Ureter (tissue), 1 donor: ENCODE measurements around the gene MRPL34. TPM values are rescaled to one million over a fixed set of nuclear protein-coding genes. Genes with fewer than 3 reads are reported as not detected.

Experiments
- DNase-seq: peaks from one replicate; pipeline ENCODE4 v3.0.0-alpha.2; 2020; ENCODE audit warnings: low spot score
- total RNA-seq: library from RNA; stranded (reverse); gene quantifications from one replicate; pipeline ENCODE4 v1.2.4, GENCODE V29; 2023
- donor health status: DM: yes; HTN: yes; CAD: no.

Gene MRPL34
- total RNA-seq, 1 donor from 2014 or later = 48.5 TPM

- DNase-seq = no peak
Observed at GRCh38 chr19:17341386-17341785, 35.7 kb downstream of the MRPL34 start.

- no peak for DNase-seq
Observed at GRCh38 chr19:17341845-17342244, 36.2 kb downstream of the MRPL34 start.

GRCh38 chr19:17346109-17346671 lies 40.5 kb downstream of the MRPL34 start:
- peak; percentile 79 for DNase-seq

- no peak for DNase-seq
Observed at GRCh38 chr19:17347361-17347760, 41.7 kb downstream of the MRPL34 start.

GRCh38 chr19:17347877-17348276 lies 42.2 kb downstream of the MRPL34 start:
- no peak for DNase-seq

GRCh38 chr19:17348700-17349099 lies 43.0 kb downstream of the MRPL34 start:
- DNase-seq = peak; percentile 74

- DNase-seq = no peak
Observed at GRCh38 chr19:17351815-17352435, 46.3 kb downstream of the MRPL34 start.

- DNase-seq = no peak
Observed at GRCh38 chr19:17352608-17353280, 47.1 kb downstream of the MRPL34 start.

- DNase-seq = no peak
Observed at GRCh38 chr19:17353386-17353785, 47.7 kb downstream of the MRPL34 start.

Other genes starting within 250 kb of the MRPL34 start
- gene HAUS8, start 230.4 kb upstream of the MRPL34 start, total RNA-seq = 10.8 TPM
- 77.3 TPM for gene MYO9B, start 230.1 kb upstream of the MRPL34 start, total RNA-seq
- gene USE1, start 90.5 kb upstream of the MRPL34 start, total RNA-seq = 20.2 TPM
- gene OCEL1, start 79.6 kb upstream of the MRPL34 start, total RNA-seq = 21.9 TPM
- 72.1 TPM for gene NR2F6, start 60.0 kb upstream of the MRPL34 start, total RNA-seq
- 7.2 TPM for gene USHBP1, start 41.1 kb upstream of the MRPL34 start, total RNA-seq
- gene BABAM1, start 38.4 kb upstream of the MRPL34 start, total RNA-seq = 67.7 TPM
- gene ANKLE1, start 24.0 kb upstream of the MRPL34 start, total RNA-seq = 0.23 TPM
- 6.3 TPM for gene ABHD8, start 2.4 kb upstream of the MRPL34 start, total RNA-seq
- 32.0 TPM for gene DDA1, start 3.7 kb downstream of the MRPL34 start, total RNA-seq
- gene ANO8, start 29.0 kb downstream of the MRPL34 start, total RNA-seq = 7.9 TPM
- 30.3 TPM for gene GTPBP3, start 31.7 kb downstream of the MRPL34 start, total RNA-seq
- gene PLVAP, start 71.5 kb downstream of the MRPL34 start, total RNA-seq = 159 TPM
- gene CCDC194, start 88.3 kb downstream of the MRPL34 start, total RNA-seq = 0.86 TPM
- 45.8 TPM for gene BST2, start 99.8 kb downstream of the MRPL34 start, total RNA-seq
- gene MVB12A, start 114.2 kb downstream of the MRPL34 start, total RNA-seq = 33.0 TPM
- 0.31 TPM for gene TMEM221, start 142.8 kb downstream of the MRPL34 start, total RNA-seq
- not detected for gene NXNL1, start 155.1 kb downstream of the MRPL34 start, total RNA-seq
- gene SLC27A1, start 164.7 kb downstream of the MRPL34 start, total RNA-seq = 17.1 TPM
- gene PGLS, start 205.8 kb downstream of the MRPL34 start, total RNA-seq = 91.7 TPM
- 66.3 TPM for gene COLGALT1, start 249.8 kb downstream of the MRPL34 start, total RNA-seq